ENCODE measurements around the gene PFN3. TPM values are rescaled to one million over a fixed set of nuclear protein-coding genes. Genes with fewer than 3 reads are reported as not detected.
A peak's percentile ranks its signal among the peaks of the same experiment; 100 is the strongest.

Gene PFN3
- total RNA-seq, 1 donor from 2014 or later = not detected

DNA sequence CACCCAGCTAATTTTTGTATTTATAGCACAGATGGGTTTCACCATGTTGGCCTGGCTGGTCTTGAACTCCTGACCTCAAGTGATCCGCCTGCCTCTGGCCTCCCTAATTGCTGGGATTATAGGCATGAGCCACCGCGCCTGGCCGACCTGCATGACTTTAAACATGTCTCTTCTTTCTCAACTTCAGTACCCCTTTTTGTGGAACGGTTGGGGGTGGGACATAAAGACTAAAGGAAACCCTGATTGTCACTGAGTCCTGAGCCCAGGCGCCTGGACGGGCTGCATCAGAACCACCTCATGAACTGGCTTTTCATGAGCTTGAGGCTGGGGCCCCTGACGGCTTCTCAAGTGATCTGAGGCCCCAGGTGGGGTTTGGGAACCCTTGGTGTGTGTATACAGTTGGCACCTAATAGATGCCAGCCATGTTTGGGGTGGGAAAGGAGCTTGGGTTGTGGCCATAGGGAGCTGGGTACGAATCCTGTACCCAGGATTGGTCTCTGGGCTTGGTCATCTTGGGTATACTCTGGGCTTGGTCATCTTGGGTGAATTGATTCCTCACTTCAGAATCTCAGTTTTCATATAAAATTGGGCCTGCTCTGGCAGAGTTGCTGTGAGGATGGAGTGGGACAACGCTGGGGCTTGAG, 28.2 kb upstream of the PFN3 start:
- H3K4me1 Mint-ChIP-seq (ENCODE audit: low read depth) = peaks cover 6% of the 10 kb centered on the region
- H3K27me3 Mint-ChIP-seq = peaks cover 5% of the 10 kb centered on the region
- H3K9me3 Mint-ChIP-seq (ENCODE audit: low read depth) = no peaks in the 10 kb centered on the region
- peaks cover 1% of the 10 kb centered on the region for H3K36me3 Mint-ChIP-seq (ENCODE audit: insufficient read depth)
- TF ChIP-seq, protein P1, sequence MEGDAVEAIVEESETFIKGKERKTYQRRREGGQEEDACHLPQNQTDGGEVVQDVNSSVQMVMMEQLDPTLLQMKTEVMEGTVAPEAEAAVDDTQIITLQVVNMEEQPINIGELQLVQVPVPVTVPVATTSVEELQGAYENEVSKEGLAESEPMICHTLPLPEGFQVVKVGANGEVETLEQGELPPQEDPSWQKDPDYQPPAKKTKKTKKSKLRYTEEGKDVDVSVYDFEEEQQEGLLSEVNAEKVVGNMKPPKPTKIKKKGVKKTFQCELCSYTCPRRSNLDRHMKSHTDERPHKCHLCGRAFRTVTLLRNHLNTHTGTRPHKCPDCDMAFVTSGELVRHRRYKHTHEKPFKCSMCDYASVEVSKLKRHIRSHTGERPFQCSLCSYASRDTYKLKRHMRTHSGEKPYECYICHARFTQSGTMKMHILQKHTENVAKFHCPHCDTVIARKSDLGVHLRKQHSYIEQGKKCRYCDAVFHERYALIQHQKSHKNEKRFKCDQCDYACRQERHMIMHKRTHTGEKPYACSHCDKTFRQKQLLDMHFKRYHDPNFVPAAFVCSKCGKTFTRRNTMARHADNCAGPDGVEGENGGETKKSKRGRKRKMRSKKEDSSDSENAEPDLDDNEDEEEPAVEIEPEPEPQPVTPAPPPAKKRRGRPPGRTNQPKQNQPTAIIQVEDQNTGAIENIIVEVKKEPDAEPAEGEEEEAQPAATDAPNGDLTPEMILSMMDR (IDR thresholded peaks at IDR 0.05; ENCODE audit: unreplicated experiment) = no peak
- no peak overlapping the region for H3K4me3 Mint-ChIP-seq (ENCODE audit: low read depth)
- no peak for DNase-seq (ENCODE audit: low spot score, unreplicated experiment)
- H3K27ac Mint-ChIP-seq = no peak overlapping the region

DNA sequence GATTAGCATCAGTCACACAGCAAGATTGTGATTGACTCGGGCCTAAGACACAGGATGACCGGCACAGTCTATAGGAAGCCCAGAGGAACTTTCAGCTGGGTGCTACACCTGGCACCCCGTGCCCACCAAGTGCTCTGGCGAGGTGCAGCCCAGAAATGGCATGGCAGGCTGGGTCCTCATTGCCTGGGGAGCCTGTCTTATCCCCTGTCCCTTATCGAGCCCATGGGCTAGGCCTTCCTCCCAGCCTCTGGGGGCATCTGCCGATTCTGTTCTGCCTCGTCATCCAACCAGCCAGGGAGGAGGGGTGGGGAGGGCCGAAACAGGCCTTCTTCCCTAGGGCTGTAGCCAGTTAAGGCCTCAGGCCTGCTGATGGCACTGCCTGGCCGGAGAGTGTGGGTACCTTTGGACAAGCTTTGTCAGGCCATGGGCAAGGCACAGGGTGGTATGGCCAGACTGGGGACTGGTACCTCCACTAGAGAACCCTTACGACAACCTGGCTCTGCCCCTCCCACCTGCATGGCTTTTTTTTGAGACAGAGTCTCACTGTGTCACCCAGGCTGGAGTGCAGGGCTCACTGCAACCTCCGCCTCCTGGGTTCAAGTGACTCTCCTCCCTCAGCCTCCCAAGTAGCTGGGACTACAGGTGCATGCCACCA, 27.6 kb upstream of the PFN3 start:
- H3K27ac Mint-ChIP-seq = peak overlapping the region; percentile 95
- DNase-seq (ENCODE audit: low spot score, unreplicated experiment) = no peak
- H3K4me3 Mint-ChIP-seq (ENCODE audit: low read depth) = peak overlapping the region; percentile 81
- no peaks in the 10 kb centered on the region for H3K9me3 Mint-ChIP-seq (ENCODE audit: low read depth)
- H3K27me3 Mint-ChIP-seq = peaks cover 5% of the 10 kb centered on the region
- H3K36me3 Mint-ChIP-seq (ENCODE audit: insufficient read depth) = peaks cover 1% of the 10 kb centered on the region
- H3K4me1 Mint-ChIP-seq (ENCODE audit: low read depth) = peaks cover 6% of the 10 kb centered on the region
- TF ChIP-seq, protein P1 (IDR thresholded peaks at IDR 0.05; ENCODE audit: unreplicated experiment) = no peak

DNA sequence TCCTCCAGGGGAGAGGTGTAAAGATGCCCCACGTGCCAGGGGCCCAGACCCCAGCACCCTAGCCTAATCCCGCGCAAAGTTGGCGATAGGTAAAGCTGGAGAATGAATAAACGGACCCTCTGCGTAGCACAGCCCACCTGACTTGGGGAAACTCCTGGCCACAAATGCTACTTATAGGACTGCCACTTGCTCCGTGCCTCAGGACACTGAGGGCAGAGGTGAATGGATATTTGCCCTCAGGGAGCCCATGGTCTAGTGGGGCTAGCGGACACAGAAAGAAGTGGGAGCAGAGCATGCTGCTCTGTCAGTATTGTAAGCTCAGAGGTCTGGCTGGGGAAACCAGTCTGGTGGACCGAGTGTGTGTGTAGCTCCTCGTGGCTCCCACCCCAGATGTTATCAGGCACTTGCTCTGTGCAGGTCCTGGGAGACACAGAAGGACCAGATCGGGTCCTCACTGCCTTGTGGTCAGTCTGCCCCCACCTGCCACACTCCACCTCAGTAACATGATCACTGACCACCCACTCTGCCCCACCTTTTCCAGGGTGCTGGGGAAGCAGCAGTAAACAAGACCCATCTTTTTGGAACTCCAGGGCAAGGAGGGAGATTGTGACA, 26.9 kb upstream of the PFN3 start:
- Mint-ChIP-seq H3K27me3 (peaks cover 5% of the 10 kb centered on the region), H3K4me3 (ENCODE audit: low read depth) (peak overlapping the region; percentile 81), H3K36me3 (ENCODE audit: insufficient read depth) (peaks cover 1% of the 10 kb centered on the region), H3K9me3 (ENCODE audit: low read depth) (no peaks in the 10 kb centered on the region), H3K27ac (peak overlapping the region; percentile 95), H3K4me1 (ENCODE audit: low read depth) (peaks cover 6% of the 10 kb centered on the region)
- DNase-seq (ENCODE audit: low spot score, unreplicated experiment) = no peak
- TF ChIP-seq, protein P1 (IDR thresholded peaks at IDR 0.05; ENCODE audit: unreplicated experiment) = no peak

DNA sequence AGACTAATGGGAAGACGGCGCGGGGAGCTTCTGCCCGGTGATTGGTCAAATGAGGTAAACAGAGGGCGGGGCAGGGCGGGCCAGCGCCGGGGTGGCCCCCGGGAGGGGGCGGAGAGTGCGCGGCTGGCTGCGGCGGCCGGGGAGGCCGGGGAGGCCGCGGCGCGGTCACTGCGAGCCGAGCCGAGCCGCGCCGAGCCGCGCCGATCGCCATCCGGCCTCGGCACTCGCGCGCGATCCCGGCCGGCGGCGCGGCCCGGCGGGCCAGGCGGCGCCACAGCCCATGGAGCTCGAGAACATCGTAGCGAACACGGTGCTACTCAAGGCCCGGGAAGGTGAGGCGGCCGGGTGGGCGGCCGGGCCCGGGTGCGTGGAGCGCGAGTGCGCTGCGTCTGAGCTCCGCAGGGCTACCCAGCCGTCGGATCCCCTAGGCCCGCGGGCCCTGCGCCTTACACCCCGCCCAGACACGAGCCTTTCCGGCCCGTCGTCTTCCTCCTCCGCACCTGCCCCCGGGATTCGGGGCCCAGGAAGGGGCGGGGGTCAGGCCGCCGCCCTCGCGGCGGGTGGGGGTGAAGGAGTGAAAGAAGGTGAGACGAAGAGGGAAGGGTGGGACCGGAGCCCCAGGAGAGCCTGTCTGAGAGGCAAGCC, 26.2 kb upstream of the PFN3 start, which contains the start of gene GRK6:
TSS of gene GRK6 (plus strand) at position 111 of the 645 bp plus-strand sequence. CDS start at position 281, 170 bp downstream.
- Mint-ChIP-seq H3K27me3 (peaks cover 5% of the 10 kb centered on the region), H3K27ac (peak within 1 kb of the TSS; percentile 99), H3K4me3 (ENCODE audit: low read depth) (peak within 1 kb of the TSS; percentile 91), H3K9me3 (ENCODE audit: low read depth) (no peaks in the 10 kb centered on the region), H3K36me3 (ENCODE audit: insufficient read depth) (peaks cover 1% of the 10 kb centered on the region), H3K4me1 (ENCODE audit: low read depth) (peaks cover 6% of the 10 kb centered on the region)
- no peak for DNase-seq (ENCODE audit: low spot score, unreplicated experiment)
- TF ChIP-seq, protein P1 (IDR thresholded peaks at IDR 0.05; ENCODE audit: unreplicated experiment) = no peak

All from progenitor cell of endocrine pancreas (in vitro differentiated cells).